Motor neuron (in vitro differentiated cells): ENCODE measurements around the gene RARG. TPM values are rescaled to one million over a fixed set of nuclear protein-coding genes. Genes with fewer than 3 reads are reported as not detected.
A peak's percentile ranks its signal among the peaks of the same experiment; 100 is the strongest.

ENCODE experiments used
- ATAC-seq, 8 experiments: fragments of 200-7000 bp; cut with Tn5 transposase; replicated peaks in 6 of 8; 2 replicates each; pipeline ENCODE4 v1.8.0; 2021; ENCODE audit warnings: mild to moderate bottlenecking in 8 of 8, moderate library complexity in 8 of 8
- H3K27ac ChIP-seq, 2 donors: fragments of 250-450 bp; sonication (Bioruptor Pico); 2 replicates each; pipeline ENCODE4 v1.9.0; 2021; ENCODE audit warnings: antibody characterized with exemption in 2 of 2, mild to moderate bottlenecking in 2 of 2, moderate library complexity in 1 of 2
- H3K4me1 ChIP-seq, 2 donors: fragments of 250-450 bp; sonication (Bioruptor Pico); replicated peaks in 1 of 2; 2 replicates each; pipeline ENCODE4 v1.6.1; 2021; ENCODE audit warnings: antibody characterized with exemption in 2 of 2, mild to moderate bottlenecking in 2 of 2, moderate library complexity in 1 of 2
- H3K4me3 ChIP-seq, 5 donors: fragments of 250-450 bp; sonication (Bioruptor Pico); 2 replicates each; pipeline ENCODE4 v1.9.0; 2021; ENCODE audit warnings: antibody characterized with exemption in 5 of 5, mild to moderate bottlenecking in 5 of 5, moderate library complexity in 4 of 5
- WGBS, 10 experiments: fragments of 450-650 bp; shearing (Covaris generic); methylation state at CpG; one replicate each; pipeline ENCODE4 v1.0.0; 2022; 5-methylcytosine and 5-hydroxymethylcytosine counted together
- in situ Hi-C, 9 experiments: fragments of 400-800 bp; cut with MboI; loops; one replicate each; pipeline ENCODE4 v1.15.0; 2021; ENCODE audit warnings: low sequenced_read_pairs in 9 of 9, low pct_unique_long_range_greater_than_20kb in 2 of 9; ENCODE audit not compliant: unreplicated experiment in 9 of 9
- total RNA-seq, 8 experiments: library from RNA; unstranded; fragments of 300-600 nt; gene quantifications; 2 replicates each; pipeline versions ENCODE4 v1.2.3 to v1.2.4, GENCODE V29; 2022

Gene RARG
- total RNA-seq, 8 experiments from 2014 or later: 0.33 to 37.3 (median 4.2) TPM

GRCh38 chr12:53225635-53226424, 6.2 kb downstream of the RARG start:
- H3K4me1 ChIP-seq: peaks cover 35 to 39% of the 10 kb centered on the region in 2 donors
- ATAC-seq: peak in 3 of 8 experiments; percentile 2 to 10 (median 7)
- no peak overlapping the region for H3K4me3 ChIP-seq
- in situ Hi-C loops: no loop called here
- WGBS, 10 experiments: 50 to 100% (median 84%) methylated on average over 1 to 7 of the region's 10 CpGs; no CpG with 5 or more reads in 2 of the 10 experiments
- no peak overlapping the region for H3K27ac ChIP-seq

DNA sequence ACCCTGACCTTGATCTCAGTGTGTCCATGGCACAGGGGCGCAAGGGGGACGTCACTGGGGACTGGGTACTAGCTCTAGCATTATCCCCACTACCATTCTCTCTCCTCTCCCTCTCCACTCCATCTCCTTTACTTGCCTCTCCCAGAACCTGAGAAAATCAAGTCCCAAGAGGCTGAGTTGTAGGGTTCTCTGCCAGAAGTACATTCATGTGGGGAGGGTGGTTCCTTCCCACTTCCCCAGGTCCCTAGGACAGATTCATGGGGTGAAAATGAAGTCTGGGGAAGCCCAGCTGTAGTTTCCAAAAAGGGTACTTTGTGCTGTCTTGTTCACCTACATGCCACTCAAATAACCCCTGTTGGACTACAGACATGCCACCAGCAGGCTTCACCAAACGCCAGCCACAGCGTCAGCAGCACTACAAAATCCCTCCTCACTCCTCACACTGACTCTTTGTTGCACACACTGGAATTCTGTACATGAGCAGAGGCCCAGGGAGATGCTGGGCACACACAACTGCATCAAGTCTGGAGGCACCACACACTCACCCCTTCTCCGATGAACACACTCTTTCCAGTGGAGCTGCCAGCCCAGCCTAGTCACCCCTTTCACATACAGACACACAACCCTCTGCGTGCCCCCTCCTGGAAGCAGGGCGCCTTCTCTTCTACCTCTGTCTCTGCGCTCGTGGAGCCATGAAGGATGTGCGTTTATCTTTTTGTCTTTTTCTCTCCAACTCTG, 6.9 kb downstream of the RARG start:
- Histone ChIP-seq H3K4me3 (no peak overlapping the region), H3K27ac (no peak overlapping the region), H3K4me1 (peaks cover 35 to 39% of the 10 kb centered on the region in 2 donors)
- in situ Hi-C loops: no loop called here
- WGBS, 10 experiments: 47 to 83% (median 74%) methylated on average over 3 to 5 of the region's 10 CpGs; no CpG with 5 or more reads in 6 of the 10 experiments
- ATAC-seq: no peak

- 80 to 81% methylated on average over 2 to 3 of the region's 11 CpGs; no CpG with 5 or more reads in 8 of the 10 experiments for WGBS, 10 experiments
- H3K4me1 ChIP-seq: peaks cover 36 to 44% of the 10 kb centered on the region in 2 donors
- no peak overlapping the region for H3K4me3 ChIP-seq
- ATAC-seq: no peak
- H3K27ac ChIP-seq: no peak overlapping the region
- in situ Hi-C loops: no loop called here
Measured at GRCh38 chr12:53224061-53224896, 7.7 kb downstream of the RARG start.

DNA sequence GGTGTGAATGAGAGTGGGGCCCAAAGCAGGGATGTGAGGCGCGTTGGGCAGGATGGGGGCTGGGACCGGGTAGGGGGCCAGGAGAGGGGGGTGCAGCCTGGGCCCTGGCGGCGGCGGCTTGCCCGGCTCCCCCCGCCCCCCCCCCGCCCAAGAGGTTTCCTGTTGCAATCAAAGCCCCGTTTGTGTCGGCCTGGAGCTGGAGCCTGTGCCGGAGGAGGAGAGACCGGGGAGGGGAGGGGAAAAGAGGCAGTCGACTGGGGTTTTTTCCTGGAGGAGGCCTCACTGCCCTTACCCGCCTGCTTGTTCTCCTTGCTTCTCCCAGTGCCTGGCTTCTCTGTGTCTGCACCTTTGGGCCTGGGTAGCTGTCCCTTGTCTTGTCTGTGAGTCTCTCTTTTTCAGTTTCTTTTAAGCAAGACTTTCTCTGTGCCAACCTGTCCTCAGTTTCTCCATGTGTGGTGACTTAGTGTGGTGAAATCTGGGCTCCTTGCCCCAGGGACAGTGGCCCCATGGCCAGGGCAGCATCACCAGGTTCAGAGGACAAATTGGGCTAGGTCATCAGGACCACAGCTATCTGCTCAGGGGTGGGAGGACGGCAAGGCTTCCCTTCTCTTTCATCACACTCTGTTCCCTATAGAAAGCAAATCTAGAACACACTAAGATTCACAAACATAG, 8.5 kb downstream of the RARG start:
- H3K4me1 ChIP-seq: peaks cover 41 to 51% of the 10 kb centered on the region in 2 donors
- WGBS, 10 experiments: 0 to 67% methylated on average over 1 to 2 of the region's 16 CpGs; no CpG with 5 or more reads in 8 of the 10 experiments
- in situ Hi-C loops: no loop called here
- no peak overlapping the region for H3K4me3 ChIP-seq
- H3K27ac ChIP-seq: peak overlapping the region in 1 of 2 donors; percentile 25
- ATAC-seq: no peak

- in situ Hi-C loops: no loop called here
- peaks cover 41 to 57% of the 10 kb centered on the region in 2 donors for H3K4me1 ChIP-seq
- peak overlapping the region; percentile 11 to 25 for H3K27ac ChIP-seq
- no peak overlapping the region for H3K4me3 ChIP-seq
- 0 to 90% (median 40%) methylated on average over 1 to 2 of the region's 4 CpGs; no CpG with 5 or more reads in 3 of the 10 experiments for WGBS, 10 experiments
- ATAC-seq: no peak
Measured at GRCh38 chr12:53222806-53223261, 9.2 kb downstream of the RARG start.

DNA sequence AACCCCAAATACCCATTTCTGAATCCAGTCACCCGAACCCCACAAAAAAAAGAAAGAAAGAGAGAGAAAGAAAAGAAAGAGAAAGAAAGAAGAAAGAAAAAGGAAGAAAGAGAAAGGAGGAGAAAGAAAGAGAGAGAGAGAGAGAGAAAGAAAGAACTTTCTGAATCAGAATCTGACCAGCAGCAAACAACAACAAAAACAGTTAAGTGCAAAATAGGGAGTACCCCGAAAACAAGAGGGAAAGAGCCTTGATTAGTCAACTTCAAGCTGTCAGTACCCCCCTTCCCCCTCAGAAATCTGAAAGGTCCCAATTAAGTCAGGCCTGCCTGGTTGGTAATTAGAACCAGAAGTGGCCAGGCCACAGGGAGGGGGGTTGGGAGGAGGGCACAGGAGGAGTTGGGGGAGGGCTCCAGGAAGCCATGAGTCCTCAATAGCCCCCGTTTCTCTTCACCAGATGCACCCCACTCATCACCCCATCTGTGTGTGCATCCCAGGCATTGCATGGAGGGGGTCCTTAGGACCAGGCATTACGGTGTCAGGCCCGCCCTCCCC, 9.8 kb downstream of the RARG start:
- peak overlapping the region; percentile 85 to 93 for H3K27ac ChIP-seq
- in situ Hi-C loops: no loop called here
- peaks cover 41 to 62% of the 10 kb centered on the region in 2 donors for H3K4me1 ChIP-seq
- ATAC-seq: no peak
- peak overlapping the region; percentile 41 to 51 (median 43) for H3K4me3 ChIP-seq
- WGBS, 10 experiments: 0 to 21% (median 12%) methylated on average over 1 to 2 of the region's 5 CpGs; no CpG with 5 or more reads in 2 of the 10 experiments

- in situ Hi-C loops: no loop called here
- Histone ChIP-seq H3K4me1 (peaks cover 41 to 66% of the 10 kb centered on the region in 2 donors), H3K27ac (peak overlapping the region; percentile 85 to 93), H3K4me3 (peak overlapping the region; percentile 41 to 51 (median 43))
- ATAC-seq: peak; percentile 13 to 78 (median 73)
- 0 to 22% (median 10%) methylated on average over 1 to 8 of the region's 72 CpGs; no CpG with 5 or more reads in 6 of the 10 experiments for WGBS, 10 experiments
Measured at GRCh38 chr12:53221203-53222080, 10.6 kb downstream of the RARG start.

DNA sequence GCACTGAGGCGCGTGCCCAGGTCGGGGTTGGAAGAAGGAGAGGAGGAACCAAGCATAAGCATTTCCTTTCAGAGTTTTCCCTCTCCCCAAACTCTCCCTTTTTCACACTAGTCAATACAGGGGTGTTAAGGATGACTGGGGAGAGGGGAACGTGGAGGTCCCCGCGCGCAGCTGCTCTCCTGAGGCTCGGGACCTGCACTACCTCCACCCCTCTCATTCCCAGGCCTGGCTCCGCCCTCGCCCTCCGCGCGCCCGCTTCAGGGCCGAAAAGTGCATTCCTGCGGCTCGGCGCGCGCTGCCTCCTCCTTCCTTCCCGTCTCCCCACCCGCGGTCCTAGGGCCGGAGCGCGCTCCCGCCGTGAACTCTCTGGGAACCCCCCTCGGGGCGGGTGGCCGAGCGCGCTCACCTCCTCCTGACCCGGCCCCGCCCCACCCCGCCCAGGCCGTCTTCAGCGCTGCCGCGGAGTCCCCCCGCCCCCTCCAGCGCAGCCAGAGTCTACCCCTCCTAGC, 11.3 kb downstream of the RARG start:
- WGBS, 10 experiments: 0 to 4% (median 0%) methylated on average over 1 to 7 of the region's 42 CpGs; no CpG with 5 or more reads in 5 of the 10 experiments
- in situ Hi-C loops: no loop called here
- peak overlapping the region; percentile 85 to 93 for H3K27ac ChIP-seq
- H3K4me1 ChIP-seq: peaks cover 41 to 66% of the 10 kb centered on the region in 2 donors
- peak overlapping the region; percentile 41 to 51 (median 43) for H3K4me3 ChIP-seq
- peak; percentile 62 to 80 (median 76) for ATAC-seq

GRCh38 chr12:53219956-53220693, 11.9 kb downstream of the RARG start:
- Histone ChIP-seq H3K4me1 (peaks cover 38 to 61% of the 10 kb centered on the region in 2 donors), H3K4me3 (peak overlapping the region; percentile 41 to 51 (median 43)), H3K27ac (peak overlapping the region; percentile 52 to 85)
- peak; percentile 4 to 31 (median 8) for ATAC-seq
- WGBS, 10 experiments: 0 to 7% (median 1%) methylated on average over 2 to 8 of the region's 53 CpGs; no CpG with 5 or more reads in 6 of the 10 experiments
- in situ Hi-C loops: loop anchor here in 2 of 9 experiments (10.0 kb wide), 1 partner anchor 65 kb away; no protein-coding TSS in a partner anchor

GRCh38 chr12:53219292-53219955, 12.6 kb downstream of the RARG start:
- in situ Hi-C loops: loop anchor here in 2 of 9 experiments (10.0 kb wide), 1 partner anchor 65 kb away; no protein-coding TSS in a partner anchor
- WGBS, 10 experiments: 0 to 16% (median 7%) methylated on average over 1 to 14 of the region's 27 CpGs; no CpG with 5 or more reads in 4 of the 10 experiments
- ATAC-seq: peak in 1 of 8 experiments; percentile 2
- peaks cover 32 to 54% of the 10 kb centered on the region in 2 donors for H3K4me1 ChIP-seq
- peak overlapping the region in 1 of 2 donors; percentile 12 for H3K27ac ChIP-seq
- peak overlapping the region; percentile 41 to 51 (median 43) for H3K4me3 ChIP-seq
